GM21390 (cell line): ENCODE measurements around the gene SESN1.

Source experiments
- ATAC-seq: cut with Tn5 transposase; IDR thresholded peaks from one replicate; pipeline ENCODE4 v1.9.1; 2021; ENCODE audit not compliant: unreplicated experiment

Gene SESN1

GRCh38 chr6:109031416-109031815, 63.2 kb downstream of the SESN1 start:
- no peak for ATAC-seq

- ATAC-seq: no peak
These were observed 65.3 kb downstream of the SESN1 start for GRCh38 chr6:109029313-109029712.

GRCh38 chr6:109028439-109028838, 66.2 kb downstream of the SESN1 start:
- ATAC-seq: no peak

GRCh38 chr6:109027964-109028363, 66.7 kb downstream of the SESN1 start:
- no peak for ATAC-seq

GRCh38 chr6:109025639-109026038, 69.0 kb downstream of the SESN1 start:
- no peak for ATAC-seq

- ATAC-seq: no peak
These were observed 69.9 kb downstream of the SESN1 start for GRCh38 chr6:109024784-109025183.

- no peak for ATAC-seq
These were observed 70.3 kb downstream of the SESN1 start for GRCh38 chr6:109024368-109024767.

GRCh38 chr6:109023356-109023925, 71.2 kb downstream of the SESN1 start:
- ATAC-seq: no peak

- no peak for ATAC-seq
These were observed 72.8 kb downstream of the SESN1 start for GRCh38 chr6:109021870-109022269.

- ATAC-seq: no peak
These were observed 74.7 kb downstream of the SESN1 start for GRCh38 chr6:109019911-109020310.

- ATAC-seq: no peak
These were observed 79.5 kb downstream of the SESN1 start for GRCh38 chr6:109015176-109015575.

GRCh38 chr6:109014606-109015005, 80.0 kb downstream of the SESN1 start:
- ATAC-seq: no peak

GRCh38 chr6:109013656-109014305, 80.9 kb downstream of the SESN1 start:
- no peak for ATAC-seq

GRCh38 chr6:109010705-109011102, 83.9 kb downstream of the SESN1 start:
- ATAC-seq: no peak

- no peak for ATAC-seq
These were observed 84.5 kb downstream of the SESN1 start for GRCh38 chr6:109009962-109010704.

- peak; percentile 90 for ATAC-seq
These were observed 85.2 kb downstream of the SESN1 start for GRCh38 chr6:109009236-109009961.

- ATAC-seq: peak; percentile 7
These were observed 86.0 kb downstream of the SESN1 start for GRCh38 chr6:109008537-109009235.

- ATAC-seq: peak; percentile 57
These were observed 86.6 kb downstream of the SESN1 start for GRCh38 chr6:109008054-109008453.

- ATAC-seq: no peak
These were observed 87.1 kb downstream of the SESN1 start for GRCh38 chr6:109007521-109007920.

GRCh38 chr6:109006818-109007217, 87.8 kb downstream of the SESN1 start:
- ATAC-seq: no peak

- ATAC-seq: no peak
These were observed 91.8 kb downstream of the SESN1 start for GRCh38 chr6:109002882-109003281.
